Adrenal gland (tissue), 5 donors: ENCODE data around the gene RTEL1.

Experiments
- CTCF ChIP-seq, 6 experiments: fragments of 450-650 bp in 4 of 6; fragments of 200-600 bp in 2 of 6; sonication (generic) in 1 of 6; IDR thresholded peaks; 1 replicate in 5 of 6; 2 replicates in 1 of 6; pipeline versions ENCODE4 v1.5.1 to v1.8.0; 2016 to 2021; ENCODE audit warnings: antibody characterized with exemption in 6 of 6, mild to moderate bottlenecking in 2 of 6, moderate library complexity in 1 of 6
- POLR2A ChIP-seq, 2 donors: fragments of 450-650 bp; IDR thresholded peaks; one replicate each; pipeline ENCODE4 v1.6.1; 2017; ENCODE audit warnings: antibody characterized with exemption in 2 of 2, mild to moderate bottlenecking in 2 of 2, moderate library complexity in 1 of 2
- donor health status: DM: no; HTN: no; CAD: no.

GRCh38 chr20:63736893-63737694 is 79.0 kb downstream of the RTEL1 start:
- TF ChIP-seq POLR2A (IDR thresholded peaks at IDR 0.05) (no peak), CTCF (IDR thresholded peaks at IDR 0.05) (no peak)
